Fibroblast of lung (primary cell): Measurements from ENCODE around the gene MCM3AP.

ENCODE experiments used
- EZH2 ChIP-seq: IDR thresholded peaks from 2 replicates; pipeline ENCODE4 v1.5.1; 2012; ENCODE audit warnings: low read length, control low read depth, mild to moderate bottlenecking; ENCODE audit errors: missing control alignments
- TF ChIP-seq, protein P1 (sequence below), 2 donors: IDR thresholded peaks in 1 of 2; conservative IDR thresholded peaks in 1 of 2; 1 replicate in 1 of 2; 2 replicates in 1 of 2; pipeline ENCODE4 v1.5.1; 2011 to 2012; ENCODE audit warnings: low read length in 2 of 2, control low read depth in 1 of 2, inconsistent platforms in 1 of 2, low read depth in 1 of 2, mild to moderate bottlenecking in 1 of 2

DNA sequence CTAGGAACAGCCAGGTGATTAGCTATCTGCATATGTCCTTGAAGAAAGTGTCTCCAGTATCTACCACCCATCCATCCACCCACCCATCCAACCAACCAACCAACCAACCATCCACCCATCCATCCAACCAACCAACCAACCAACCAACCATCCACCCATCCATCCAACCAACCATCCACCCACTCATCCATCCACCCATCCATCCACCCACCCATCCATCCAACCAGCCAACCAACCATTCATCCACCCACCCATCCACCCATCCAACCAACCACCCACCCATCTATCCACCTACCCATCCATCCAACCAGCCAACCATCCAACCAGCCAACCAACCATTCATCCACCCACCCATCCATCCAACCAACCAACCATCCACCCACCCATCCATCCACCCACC lies 26.2 kb upstream of the MCM3AP start:
- TF ChIP-seq, protein P1, sequence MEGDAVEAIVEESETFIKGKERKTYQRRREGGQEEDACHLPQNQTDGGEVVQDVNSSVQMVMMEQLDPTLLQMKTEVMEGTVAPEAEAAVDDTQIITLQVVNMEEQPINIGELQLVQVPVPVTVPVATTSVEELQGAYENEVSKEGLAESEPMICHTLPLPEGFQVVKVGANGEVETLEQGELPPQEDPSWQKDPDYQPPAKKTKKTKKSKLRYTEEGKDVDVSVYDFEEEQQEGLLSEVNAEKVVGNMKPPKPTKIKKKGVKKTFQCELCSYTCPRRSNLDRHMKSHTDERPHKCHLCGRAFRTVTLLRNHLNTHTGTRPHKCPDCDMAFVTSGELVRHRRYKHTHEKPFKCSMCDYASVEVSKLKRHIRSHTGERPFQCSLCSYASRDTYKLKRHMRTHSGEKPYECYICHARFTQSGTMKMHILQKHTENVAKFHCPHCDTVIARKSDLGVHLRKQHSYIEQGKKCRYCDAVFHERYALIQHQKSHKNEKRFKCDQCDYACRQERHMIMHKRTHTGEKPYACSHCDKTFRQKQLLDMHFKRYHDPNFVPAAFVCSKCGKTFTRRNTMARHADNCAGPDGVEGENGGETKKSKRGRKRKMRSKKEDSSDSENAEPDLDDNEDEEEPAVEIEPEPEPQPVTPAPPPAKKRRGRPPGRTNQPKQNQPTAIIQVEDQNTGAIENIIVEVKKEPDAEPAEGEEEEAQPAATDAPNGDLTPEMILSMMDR (conservative IDR thresholded peaks at IDR 0.05 in 1 of 2, IDR thresholded peaks at IDR 0.05 in 1 of 2; ENCODE audit: low read depth in 1 of 2, low read length in 2 of 2) = no peak
- TF ChIP-seq EZH2 = no peak
